ENCODE measurements around the gene STK26.
"Not testable (repeated sequence)": the region's sequence is repeated elsewhere in the genome, so short reads cannot be mapped to it uniquely, and the experiment has no call there.

STK26 gene

GRCh38 chrX:132098704-132099103 lies 75.6 kb downstream of the STK26 start:
- H3K4me3 ChIP-seq (ENCODE audit: low read length); H3K36me3 ChIP-seq (ENCODE audit: control insufficient read depth, insufficient read depth, low read length, severe bottlenecking); H3K9ac ChIP-seq (ENCODE audit: low read length); H3K9me3 ChIP-seq (ENCODE audit: control insufficient read depth, low read length); DNase-seq (ENCODE audit: low read depth); H3K4me1 ChIP-seq (ENCODE audit: control insufficient read depth, insufficient read depth, low read length): not testable (repeated sequence)
- peaks cover 16% of the 10 kb centered on the region for H3K27me3 ChIP-seq (replicated peaks; ENCODE audit: control insufficient read depth, insufficient read depth, low read length)

- Histone ChIP-seq H3K9me3 (ENCODE audit: control insufficient read depth, low read length) (no peaks in the 10 kb centered on the region), H3K4me1 (ENCODE audit: control insufficient read depth, insufficient read depth, low read length) (no peaks in the 10 kb centered on the region), H3K9ac (ENCODE audit: low read length) (no peak overlapping the region), H3K4me3 (ENCODE audit: low read length) (no peak overlapping the region), H3K27me3 (replicated peaks; ENCODE audit: control insufficient read depth, insufficient read depth, low read length) (peaks cover 16% of the 10 kb centered on the region), H3K36me3 (ENCODE audit: control insufficient read depth, insufficient read depth, low read length, severe bottlenecking) (no peaks in the 10 kb centered on the region)
- DNase-seq (ENCODE audit: low read depth), result no peak
Observed at GRCh38 chrX:132101206-132101605, 78.1 kb downstream of the STK26 start.

- no peaks in the 10 kb centered on the region for H3K4me1 ChIP-seq (ENCODE audit: control insufficient read depth, insufficient read depth, low read length)
- H3K9me3 ChIP-seq (ENCODE audit: control insufficient read depth, low read length), result no peaks in the 10 kb centered on the region
- no peak overlapping the region for H3K9ac ChIP-seq (ENCODE audit: low read length)
- peaks cover 13% of the 10 kb centered on the region for H3K27me3 ChIP-seq (replicated peaks; ENCODE audit: control insufficient read depth, insufficient read depth, low read length)
- no peaks in the 10 kb centered on the region for H3K36me3 ChIP-seq (ENCODE audit: control insufficient read depth, insufficient read depth, low read length, severe bottlenecking)
- no peak overlapping the region for H3K4me3 ChIP-seq (ENCODE audit: low read length)
- no peak for DNase-seq (ENCODE audit: low read depth)
Observed at GRCh38 chrX:132101799-132102198, 78.7 kb downstream of the STK26 start.

- Histone ChIP-seq H3K27me3 (replicated peaks; ENCODE audit: control insufficient read depth, insufficient read depth, low read length) (peaks cover 24% of the 10 kb centered on the region), H3K9ac (ENCODE audit: low read length) (no peak overlapping the region), H3K36me3 (ENCODE audit: control insufficient read depth, insufficient read depth, low read length, severe bottlenecking) (no peaks in the 10 kb centered on the region), H3K4me3 (ENCODE audit: low read length) (no peak overlapping the region), H3K9me3 (ENCODE audit: control insufficient read depth, low read length) (no peaks in the 10 kb centered on the region), H3K4me1 (ENCODE audit: control insufficient read depth, insufficient read depth, low read length) (no peaks in the 10 kb centered on the region)
- no peak for DNase-seq (ENCODE audit: low read depth)
Observed at GRCh38 chrX:132107291-132107690, 84.2 kb downstream of the STK26 start.

- no peaks in the 10 kb centered on the region for H3K36me3 ChIP-seq (ENCODE audit: control insufficient read depth, insufficient read depth, low read length, severe bottlenecking)
- no peaks in the 10 kb centered on the region for H3K9me3 ChIP-seq (ENCODE audit: control insufficient read depth, low read length)
- H3K27me3 ChIP-seq (replicated peaks; ENCODE audit: control insufficient read depth, insufficient read depth, low read length), result peaks cover 25% of the 10 kb centered on the region
- no peak overlapping the region for H3K4me3 ChIP-seq (ENCODE audit: low read length)
- DNase-seq (ENCODE audit: low read depth), result no peak
- H3K4me1 ChIP-seq (ENCODE audit: control insufficient read depth, insufficient read depth, low read length), result peaks cover 3% of the 10 kb centered on the region
- no peak overlapping the region for H3K9ac ChIP-seq (ENCODE audit: low read length)
Observed at GRCh38 chrX:132114607-132115006, 91.5 kb downstream of the STK26 start.

GRCh38 chrX:132115792-132116191 lies 92.7 kb downstream of the STK26 start:
- DNase-seq (ENCODE audit: low read depth), result no peak
- H3K27me3 ChIP-seq (replicated peaks; ENCODE audit: control insufficient read depth, insufficient read depth, low read length), result peaks cover 15% of the 10 kb centered on the region
- peaks cover 5% of the 10 kb centered on the region for H3K4me1 ChIP-seq (ENCODE audit: control insufficient read depth, insufficient read depth, low read length)
- H3K36me3 ChIP-seq (ENCODE audit: control insufficient read depth, insufficient read depth, low read length, severe bottlenecking), result no peaks in the 10 kb centered on the region
- no peak overlapping the region for H3K4me3 ChIP-seq (ENCODE audit: low read length)
- no peak overlapping the region for H3K9ac ChIP-seq (ENCODE audit: low read length)
- peaks cover 5% of the 10 kb centered on the region for H3K9me3 ChIP-seq (ENCODE audit: control insufficient read depth, low read length)

- no peak overlapping the region for H3K4me3 ChIP-seq (ENCODE audit: low read length)
- DNase-seq (ENCODE audit: low read depth), result no peak
- peaks cover 8% of the 10 kb centered on the region for H3K27me3 ChIP-seq (replicated peaks; ENCODE audit: control insufficient read depth, insufficient read depth, low read length)
- H3K4me1 ChIP-seq (ENCODE audit: control insufficient read depth, insufficient read depth, low read length), result peaks cover 5% of the 10 kb centered on the region
- H3K9me3 ChIP-seq (ENCODE audit: control insufficient read depth, low read length), result peaks cover 11% of the 10 kb centered on the region
- no peak overlapping the region for H3K9ac ChIP-seq (ENCODE audit: low read length)
- H3K36me3 ChIP-seq (ENCODE audit: control insufficient read depth, insufficient read depth, low read length, severe bottlenecking), result no peaks in the 10 kb centered on the region
Observed at GRCh38 chrX:132118358-132118757, 95.3 kb downstream of the STK26 start.

- H3K4me3 ChIP-seq (ENCODE audit: low read length), result no peak overlapping the region
Observed at GRCh38 chrX:132119283-132119682, 96.2 kb downstream of the STK26 start.

GRCh38 chrX:132119821-132120515 lies 96.9 kb downstream of the STK26 start:
- H3K4me1 ChIP-seq (ENCODE audit: control insufficient read depth, insufficient read depth, low read length), result peaks cover 5% of the 10 kb centered on the region
- H3K4me3 ChIP-seq (ENCODE audit: low read length), result no peak overlapping the region
- peaks cover 9% of the 10 kb centered on the region for H3K27me3 ChIP-seq (replicated peaks; ENCODE audit: control insufficient read depth, insufficient read depth, low read length)
- peaks cover 11% of the 10 kb centered on the region for H3K9me3 ChIP-seq (ENCODE audit: control insufficient read depth, low read length)
- DNase-seq (ENCODE audit: low read depth), result no peak
- no peak overlapping the region for H3K9ac ChIP-seq (ENCODE audit: low read length)
- H3K36me3 ChIP-seq (ENCODE audit: control insufficient read depth, insufficient read depth, low read length, severe bottlenecking), result no peaks in the 10 kb centered on the region

More at GRCh38 chrX:132119283-132119682, 96.2 kb downstream of the STK26 start:
- H3K4me1 ChIP-seq (ENCODE audit: control insufficient read depth, insufficient read depth, low read length), result peaks cover 5% of the 10 kb centered on the region
- no peaks in the 10 kb centered on the region for H3K36me3 ChIP-seq (ENCODE audit: control insufficient read depth, insufficient read depth, low read length, severe bottlenecking)
- peaks cover 7% of the 10 kb centered on the region for H3K27me3 ChIP-seq (replicated peaks; ENCODE audit: control insufficient read depth, insufficient read depth, low read length)
- no peak overlapping the region for H3K9ac ChIP-seq (ENCODE audit: low read length)
- H3K9me3 ChIP-seq (ENCODE audit: control insufficient read depth, low read length), result peaks cover 11% of the 10 kb centered on the region
- no peak for DNase-seq (ENCODE audit: low read depth)

GRCh38 chrX:132120913-132121312 lies 97.8 kb downstream of the STK26 start:
- Histone ChIP-seq H3K36me3 (ENCODE audit: control insufficient read depth, insufficient read depth, low read length, severe bottlenecking) (no peaks in the 10 kb centered on the region), H3K4me1 (ENCODE audit: control insufficient read depth, insufficient read depth, low read length) (peaks cover 5% of the 10 kb centered on the region), H3K4me3 (ENCODE audit: low read length) (no peak overlapping the region), H3K9me3 (ENCODE audit: control insufficient read depth, low read length) (peaks cover 11% of the 10 kb centered on the region), H3K27me3 (replicated peaks; ENCODE audit: control insufficient read depth, insufficient read depth, low read length) (peaks cover 16% of the 10 kb centered on the region), H3K9ac (ENCODE audit: low read length) (no peak overlapping the region)
- DNase-seq (ENCODE audit: low read depth), result no peak
